H9 (cell line): ENCODE results near the gene PHF20. TPM values are rescaled to one million over a fixed set of nuclear protein-coding genes. Genes with fewer than 3 reads are reported as not detected.
"Not testable (repeated sequence)": the region's sequence is repeated elsewhere in the genome, so short reads cannot be mapped to it uniquely, and the experiment has no call there.

ENCODE experiments used
- DNase-seq: peaks from one replicate; pipeline ENCODE4 v3.0.0-alpha.2; 2017
- H2AFZ ChIP-seq: one replicate; pipeline ENCODE4 v1.6.1; 2013; ENCODE audit warnings: mild to moderate bottlenecking, low read length, control low read depth, moderate library complexity
- H2AK5ac ChIP-seq: 2 replicates; pipeline ENCODE4 v1.6.1; 2013; ENCODE audit warnings: low read length, control low read depth, mixed read lengths; ENCODE audit not compliant: insufficient read length
- H2BK120ac ChIP-seq: one replicate; pipeline ENCODE4 v1.6.1; 2013; ENCODE audit warnings: low read depth, mild to moderate bottlenecking, low read length, control low read depth, inconsistent platforms; ENCODE audit not compliant: poor library complexity, severe bottlenecking
- H2BK12ac ChIP-seq: 2 replicates; pipeline ENCODE4 v1.6.1; 2013; ENCODE audit warnings: low read length, control low read depth, mixed read lengths, low read depth; ENCODE audit not compliant: insufficient read length
- H2BK15ac ChIP-seq: 2 replicates; pipeline ENCODE4 v1.6.1; 2013; ENCODE audit warnings: low read depth, low read length, control low read depth
- H2BK20ac ChIP-seq: one replicate; pipeline ENCODE4 v1.6.1; 2013; ENCODE audit warnings: low read depth, mild to moderate bottlenecking, low read length, control low read depth, inconsistent platforms; ENCODE audit not compliant: poor library complexity, severe bottlenecking
- H2BK5ac ChIP-seq: 2 replicates; pipeline ENCODE4 v1.6.1; 2013; ENCODE audit warnings: low read length, control low read depth, mixed read lengths; ENCODE audit not compliant: insufficient read length
- H3K14ac ChIP-seq: 2 replicates; pipeline ENCODE4 v1.6.1; 2013; ENCODE audit warnings: low read length, control low read depth; ENCODE audit not compliant: insufficient read depth
- H3K18ac ChIP-seq: 2 replicates; pipeline ENCODE4 v1.6.1; 2013; ENCODE audit warnings: low read depth, mild to moderate bottlenecking, mixed read lengths, low read length, control low read depth; ENCODE audit not compliant: insufficient read length
- H3K23ac ChIP-seq: 2 replicates; pipeline ENCODE4 v1.6.1; 2013; ENCODE audit warnings: low read length, control low read depth, mixed read lengths, low read depth; ENCODE audit not compliant: insufficient read length
- H3K23me2 ChIP-seq: 2 replicates; pipeline ENCODE4 v1.6.1; 2013; ENCODE audit warnings: low read depth, mild to moderate bottlenecking, mixed read lengths, low read length, control low read depth; ENCODE audit not compliant: insufficient read length, poor library complexity, severe bottlenecking
- H3K27ac ChIP-seq: 2 replicates; pipeline ENCODE4 v1.5.1; 2013; ENCODE audit warnings: low read length, control low read depth, mixed read lengths, low read depth; ENCODE audit not compliant: insufficient read length
- H3K27me3 ChIP-seq: 2 replicates; pipeline ENCODE4 v1.6.1; 2013; ENCODE audit warnings: low read length, control low read depth, inconsistent platforms; ENCODE audit not compliant: insufficient read depth
- H3K4ac ChIP-seq: 2 replicates; pipeline ENCODE4 v1.6.1; 2013; ENCODE audit warnings: low read depth, mild to moderate bottlenecking, control low read depth, inconsistent platforms, low read length, moderate library complexity
- H3K4me1 ChIP-seq: 2 replicates; pipeline ENCODE4 v1.6.1; 2013; ENCODE audit warnings: low read length, control low read depth, inconsistent platforms; ENCODE audit not compliant: insufficient read depth
- H3K4me2 ChIP-seq: 2 replicates; pipeline ENCODE4 v1.6.1; 2013; ENCODE audit warnings: low read length, control low read depth, mixed read lengths; ENCODE audit not compliant: insufficient read length, insufficient read depth
- H3K56ac ChIP-seq: 2 replicates; pipeline ENCODE4 v1.6.1; 2013; ENCODE audit warnings: low read depth, mild to moderate bottlenecking, mixed read lengths, low read length, control low read depth; ENCODE audit not compliant: insufficient read length
- H3K79me1 ChIP-seq: 2 replicates; pipeline ENCODE4 v1.6.1; 2013; ENCODE audit warnings: low read depth, mild to moderate bottlenecking, moderate library complexity, low read length, control low read depth, inconsistent platforms; ENCODE audit not compliant: insufficient read depth, poor library complexity, severe bottlenecking
- H3K79me2 ChIP-seq: 2 replicates; pipeline ENCODE4 v1.6.1; 2013; ENCODE audit warnings: low read length, control low read depth, inconsistent platforms; ENCODE audit not compliant: insufficient read depth
- H3K9ac ChIP-seq: 2 replicates; pipeline ENCODE4 v1.6.1; 2013; ENCODE audit warnings: low read length, control low read depth, mixed read lengths; ENCODE audit not compliant: insufficient read length; ENCODE audit errors: extremely low read depth
- H3K9me3 ChIP-seq: one replicate; pipeline ENCODE4 v1.6.1; 2013; ENCODE audit warnings: low read depth, low read length, inconsistent platforms; ENCODE audit not compliant: control insufficient read depth
- H3T11ph ChIP-seq: one replicate; pipeline ENCODE4 v1.6.1; 2013; ENCODE audit warnings: mild to moderate bottlenecking, low read length, control low read depth, inconsistent platforms
- H4K20me1 ChIP-seq: one replicate; pipeline ENCODE4 v1.6.1; 2013; ENCODE audit not compliant: control insufficient read depth, insufficient read length, insufficient read depth
- H4K5ac ChIP-seq: 2 replicates; pipeline ENCODE4 v1.6.1; 2013; ENCODE audit warnings: low read depth, mild to moderate bottlenecking, mixed read lengths, low read length, control low read depth; ENCODE audit not compliant: insufficient read length
- H4K8ac ChIP-seq: replicated peaks from 2 replicates; pipeline ENCODE4 v1.6.1; 2013; ENCODE audit warnings: low read length, control low read depth, mixed read lengths, low read depth; ENCODE audit not compliant: insufficient read length
- H4K91ac ChIP-seq: 2 replicates; pipeline ENCODE4 v1.6.1; 2013; ENCODE audit warnings: low read depth, mild to moderate bottlenecking, moderate library complexity, mixed read lengths, low read length, control low read depth; ENCODE audit not compliant: insufficient read length
- H3K27ac Mint-ChIP-seq, 3 experiments: 2 replicates in 2 of 3; 3 replicates in 1 of 3; pipeline ENCODE4 v1.8.0; 2020 to 2021; ENCODE audit warnings: mixed read lengths in 3 of 3, mild to moderate bottlenecking in 1 of 3, moderate library complexity in 1 of 3
- H3K27me3 Mint-ChIP-seq: 2 replicates; pipeline ENCODE4 v1.8.0; 2021; ENCODE audit warnings: low read depth, mild to moderate bottlenecking, moderate library complexity, mixed read lengths
- H3K36me3 Mint-ChIP-seq, 3 experiments: 2 replicates in 2 of 3; 3 replicates in 1 of 3; pipeline ENCODE4 v1.8.0; 2020 to 2021; ENCODE audit warnings: low read depth in 3 of 3, mixed read lengths in 3 of 3; ENCODE audit not compliant: insufficient read depth in 1 of 3
- H3K4me1 Mint-ChIP-seq, 2 experiments: 2 replicates each; pipeline ENCODE4 v1.8.0; 2020; ENCODE audit warnings: mixed read lengths in 2 of 2
- H3K4me3 Mint-ChIP-seq, 2 experiments: 2 replicates in 1 of 2; 3 replicates in 1 of 2; pipeline ENCODE4 v1.8.0; 2020 to 2021; ENCODE audit warnings: mild to moderate bottlenecking in 2 of 2, mixed read lengths in 2 of 2, moderate library complexity in 1 of 2
- H3K9me3 Mint-ChIP-seq, 2 experiments: 2 replicates in 1 of 2; 3 replicates in 1 of 2; pipeline ENCODE4 v1.8.0; 2020; ENCODE audit warnings: mild to moderate bottlenecking in 2 of 2, mixed read lengths in 2 of 2, moderate library complexity in 1 of 2
- WGBS: extraction: QIAGEN DNeasy Blood & Tissue Kit; methylation state at CpG from one replicate; pipeline ENCODE4 v1.1.7; 2013; ENCODE audit warnings: missing lambda C conversion rate, low lambda C conversion rate, mixed read lengths; ENCODE audit not compliant: insufficient read length; ENCODE audit errors: extremely low coverage; 5-methylcytosine and 5-hydroxymethylcytosine counted together
- total RNA-seq: library from RNA; stranded (reverse); gene quantifications from 2 replicates; pipeline ENCODE4 v1.2.1, GENCODE V29; 2021
- TF ChIP-seq, protein P1 (sequence below): fragments of 200-600 bp; sonication (generic); conservative IDR thresholded peaks from 3 replicates; pipeline ENCODE4 v1.8.0; 2021; ENCODE audit warnings: antibody characterized with exemption, mild to moderate bottlenecking

The PHF20 gene
- total RNA-seq, 1 experiment from 2014 or later = 50.3 TPM

GRCh38 chr20:35956616-35957015 is 184.8 kb downstream of the PHF20 start:
- no peak overlapping the region for H3K9ac ChIP-seq
- no peak overlapping the region for H2BK12ac ChIP-seq
- H2AFZ ChIP-seq = no peak overlapping the region
- H2BK120ac ChIP-seq = no peak overlapping the region
- no peaks in the 10 kb centered on the region for H3K4me1 ChIP-seq
- H3K27ac ChIP-seq = no peak overlapping the region
- no peak overlapping the region for H4K5ac ChIP-seq
- no peak overlapping the region for H3T11ph ChIP-seq
- H3K27me3 ChIP-seq = 0 out of 2 replicates have a peak, but pooled peaks cover 1% of the 10 kb centered on the region
- H2BK5ac ChIP-seq = no peak overlapping the region
- no peak for DNase-seq
- no peak overlapping the region for H4K91ac ChIP-seq
- no peak overlapping the region for H4K8ac ChIP-seq
- no peaks in the 10 kb centered on the region for H3K79me1 ChIP-seq
- H3K4ac ChIP-seq = no peak overlapping the region
- H2BK20ac ChIP-seq = no peak overlapping the region
- H3K9me3 Mint-ChIP-seq = no peaks in the 10 kb centered on the region
- H2AK5ac ChIP-seq = no peak overlapping the region
- no peak overlapping the region for H3K27ac Mint-ChIP-seq
- peaks cover 8% of the 10 kb centered on the region for H3K27me3 Mint-ChIP-seq
- H3K56ac ChIP-seq = no peak overlapping the region
- no peak overlapping the region for H2BK15ac ChIP-seq
- no peaks in the 10 kb centered on the region for H4K20me1 ChIP-seq
- 0 out of 2 replicates have a peak, but pooled peaks cover 2% of the 10 kb centered on the region for H3K79me2 ChIP-seq
- H3K4me2 ChIP-seq = no peak overlapping the region
- peaks cover 9 to 11% of the 10 kb centered on the region in 2 experiments for H3K4me1 Mint-ChIP-seq
- H3K23me2 ChIP-seq = peaks cover 12% of the 10 kb centered on the region
- TF ChIP-seq, protein P1, sequence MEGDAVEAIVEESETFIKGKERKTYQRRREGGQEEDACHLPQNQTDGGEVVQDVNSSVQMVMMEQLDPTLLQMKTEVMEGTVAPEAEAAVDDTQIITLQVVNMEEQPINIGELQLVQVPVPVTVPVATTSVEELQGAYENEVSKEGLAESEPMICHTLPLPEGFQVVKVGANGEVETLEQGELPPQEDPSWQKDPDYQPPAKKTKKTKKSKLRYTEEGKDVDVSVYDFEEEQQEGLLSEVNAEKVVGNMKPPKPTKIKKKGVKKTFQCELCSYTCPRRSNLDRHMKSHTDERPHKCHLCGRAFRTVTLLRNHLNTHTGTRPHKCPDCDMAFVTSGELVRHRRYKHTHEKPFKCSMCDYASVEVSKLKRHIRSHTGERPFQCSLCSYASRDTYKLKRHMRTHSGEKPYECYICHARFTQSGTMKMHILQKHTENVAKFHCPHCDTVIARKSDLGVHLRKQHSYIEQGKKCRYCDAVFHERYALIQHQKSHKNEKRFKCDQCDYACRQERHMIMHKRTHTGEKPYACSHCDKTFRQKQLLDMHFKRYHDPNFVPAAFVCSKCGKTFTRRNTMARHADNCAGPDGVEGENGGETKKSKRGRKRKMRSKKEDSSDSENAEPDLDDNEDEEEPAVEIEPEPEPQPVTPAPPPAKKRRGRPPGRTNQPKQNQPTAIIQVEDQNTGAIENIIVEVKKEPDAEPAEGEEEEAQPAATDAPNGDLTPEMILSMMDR = no peak
- no peak overlapping the region; a peak in 1 of 5 replicates for H3K4me3 Mint-ChIP-seq
- no peak overlapping the region for H3K23ac ChIP-seq
- no peak overlapping the region for H3K14ac ChIP-seq
- no peak overlapping the region for H3K18ac ChIP-seq
- no peaks in the 10 kb centered on the region for H3K36me3 Mint-ChIP-seq
- no peaks in the 10 kb centered on the region for H3K9me3 ChIP-seq

DNA sequence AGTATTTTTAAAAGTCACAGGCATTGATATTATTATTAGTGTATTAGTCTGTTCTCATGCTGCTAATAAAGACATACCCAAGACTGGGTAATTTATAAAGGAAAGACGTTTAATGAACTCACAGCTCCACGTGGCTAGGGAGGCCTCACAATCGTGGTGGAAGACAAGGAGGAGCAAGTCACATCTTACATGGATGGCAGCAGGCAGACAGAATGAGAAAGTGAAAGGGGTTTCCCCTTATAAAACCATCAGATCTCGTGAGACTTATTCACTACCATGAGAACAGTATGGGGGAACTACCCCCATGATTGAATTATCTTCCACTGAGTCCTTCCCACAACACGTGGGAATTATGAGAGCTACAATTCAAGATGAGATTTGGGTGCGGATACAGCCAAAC is 187.5 kb downstream of the PHF20 start:
- not testable (repeated sequence) for H3K18ac ChIP-seq, H4K8ac ChIP-seq, H3K23me2 ChIP-seq, H4K91ac ChIP-seq, H3K4me1 ChIP-seq, H3T11ph ChIP-seq, H3K4me2 ChIP-seq, H3K14ac ChIP-seq, H3K9me3 Mint-ChIP-seq, H2AFZ ChIP-seq, DNase-seq, H4K5ac ChIP-seq, H4K20me1 ChIP-seq, H3K4me3 Mint-ChIP-seq, H3K79me1 ChIP-seq, H3K27me3 ChIP-seq, H2BK120ac ChIP-seq, H3K79me2 ChIP-seq, H3K4me1 Mint-ChIP-seq, H3K9ac ChIP-seq, H3K27me3 Mint-ChIP-seq, H3K27ac ChIP-seq, H3K4ac ChIP-seq, H2BK20ac ChIP-seq, H3K9me3 ChIP-seq, H3K36me3 Mint-ChIP-seq, H3K56ac ChIP-seq, H3K23ac ChIP-seq, H2BK5ac ChIP-seq, H2BK12ac ChIP-seq, H2BK15ac ChIP-seq, H2AK5ac ChIP-seq, H3K27ac Mint-ChIP-seq
- WGBS = no CpG with 5 or more reads among the region's 6 CpGs
